Measurements from ENCODE around the gene UTP14A. TPM values are rescaled to one million over a fixed set of nuclear protein-coding genes. Genes with fewer than 3 reads are reported as not detected.
A peak's percentile ranks its signal among the peaks of the same experiment; 100 is the strongest.

The UTP14A gene
- total and polyA plus RNA-seq, 2 experiments from 2014 or later = 14.6 to 18.5 TPM

DNA sequence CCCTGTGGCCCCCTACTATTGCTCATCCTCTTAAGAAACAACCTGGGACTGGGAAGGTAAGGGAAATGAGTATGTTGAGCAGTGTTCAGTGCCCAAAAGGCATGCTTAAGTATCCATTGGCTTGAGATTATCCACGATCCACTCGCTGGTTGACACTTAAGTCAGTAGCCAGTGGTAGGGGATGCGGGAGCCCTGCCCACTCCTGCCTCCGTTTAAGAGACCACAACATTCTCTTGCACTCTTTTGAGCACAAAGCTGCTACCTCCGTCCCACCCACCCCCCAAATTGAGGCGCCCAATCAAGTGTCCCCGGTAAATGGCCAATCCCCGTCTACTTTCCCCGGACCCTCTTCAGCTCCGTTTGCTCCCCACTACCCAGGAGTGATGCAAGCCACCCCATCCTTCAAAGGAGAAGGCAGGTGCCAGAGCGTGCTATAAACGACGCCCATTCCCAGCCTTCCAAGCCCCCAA, 25.0 kb downstream of the UTP14A start (continued):
- no peak for TF ChIP-seq EZH2 (IDR thresholded peaks at IDR 0.05; ENCODE audit: low read depth, unreplicated experiment)
- TF ChIP-seq POLR2AphosphoS5 (IDR thresholded peaks at IDR 0.05; ENCODE audit: low read depth) = no peak
- no peak for TF ChIP-seq CREB1 (CRISPR knock-in tag; IDR thresholded peaks at IDR 0.05; ENCODE audit: low read depth)
- TF ChIP-seq, protein P1, sequence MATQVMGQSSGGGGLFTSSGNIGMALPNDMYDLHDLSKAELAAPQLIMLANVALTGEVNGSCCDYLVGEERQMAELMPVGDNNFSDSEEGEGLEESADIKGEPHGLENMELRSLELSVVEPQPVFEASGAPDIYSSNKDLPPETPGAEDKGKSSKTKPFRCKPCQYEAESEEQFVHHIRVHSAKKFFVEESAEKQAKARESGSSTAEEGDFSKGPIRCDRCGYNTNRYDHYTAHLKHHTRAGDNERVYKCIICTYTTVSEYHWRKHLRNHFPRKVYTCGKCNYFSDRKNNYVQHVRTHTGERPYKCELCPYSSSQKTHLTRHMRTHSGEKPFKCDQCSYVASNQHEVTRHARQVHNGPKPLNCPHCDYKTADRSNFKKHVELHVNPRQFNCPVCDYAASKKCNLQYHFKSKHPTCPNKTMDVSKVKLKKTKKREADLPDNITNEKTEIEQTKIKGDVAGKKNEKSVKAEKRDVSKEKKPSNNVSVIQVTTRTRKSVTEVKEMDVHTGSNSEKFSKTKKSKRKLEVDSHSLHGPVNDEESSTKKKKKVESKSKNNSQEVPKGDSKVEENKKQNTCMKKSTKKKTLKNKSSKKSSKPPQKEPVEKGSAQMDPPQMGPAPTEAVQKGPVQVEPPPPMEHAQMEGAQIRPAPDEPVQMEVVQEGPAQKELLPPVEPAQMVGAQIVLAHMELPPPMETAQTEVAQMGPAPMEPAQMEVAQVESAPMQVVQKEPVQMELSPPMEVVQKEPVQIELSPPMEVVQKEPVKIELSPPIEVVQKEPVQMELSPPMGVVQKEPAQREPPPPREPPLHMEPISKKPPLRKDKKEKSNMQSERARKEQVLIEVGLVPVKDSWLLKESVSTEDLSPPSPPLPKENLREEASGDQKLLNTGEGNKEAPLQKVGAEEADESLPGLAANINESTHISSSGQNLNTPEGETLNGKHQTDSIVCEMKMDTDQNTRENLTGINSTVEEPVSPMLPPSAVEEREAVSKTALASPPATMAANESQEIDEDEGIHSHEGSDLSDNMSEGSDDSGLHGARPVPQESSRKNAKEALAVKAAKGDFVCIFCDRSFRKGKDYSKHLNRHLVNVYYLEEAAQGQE (IDR thresholded peaks at IDR 0.05; ENCODE audit: unreplicated experiment) = no peak

DNA sequence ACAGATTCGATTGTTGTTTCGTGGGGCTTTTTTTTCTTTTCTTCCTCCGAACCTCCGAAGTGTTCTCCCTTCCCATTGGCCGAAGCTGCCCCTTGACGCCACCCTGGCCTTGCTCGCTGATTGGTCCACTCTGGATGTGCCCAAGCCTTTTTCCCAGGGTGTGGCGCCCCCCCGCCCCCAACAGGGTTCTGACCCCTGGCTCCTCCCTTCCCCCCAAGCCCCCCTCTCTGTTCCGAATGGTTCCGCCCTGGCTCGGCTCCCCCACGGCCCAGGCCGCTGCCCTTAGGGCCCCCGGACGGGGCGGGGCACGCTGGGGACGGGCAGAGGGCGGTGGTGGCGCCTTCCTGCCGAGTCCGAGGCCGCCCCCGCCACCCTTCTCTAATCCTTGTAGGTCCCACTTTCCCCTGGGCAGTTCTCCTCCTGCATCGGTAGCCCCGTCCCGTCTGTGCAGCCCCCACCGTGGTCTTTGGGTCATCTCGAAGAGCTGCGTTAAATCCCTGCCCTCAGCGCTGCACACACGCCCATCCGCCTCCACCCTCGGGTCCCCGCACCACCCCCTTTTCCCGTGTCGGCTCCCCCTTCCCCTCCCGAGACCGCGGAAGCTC, 25.5 kb downstream of the UTP14A start:
- ATAC-seq = peak; percentile 77
- H3K79me2 ChIP-seq (replicated peaks; ENCODE audit: insufficient read depth) = no peaks in the 10 kb centered on the region
- peaks cover 14% of the 10 kb centered on the region; the same call in 2 of the 3 replicates for H3K4me1 Mint-ChIP-seq
- peak overlapping the region; percentile 70 for H3K4me3 ChIP-seq
- peak overlapping the region; percentile 93 for H3K4me3 Mint-ChIP-seq
- H3K9me3 Mint-ChIP-seq = no peaks in the 10 kb centered on the region
- peak; percentile 89 for DNase-seq (ENCODE audit: low spot score)
- 0 out of 2 replicates have a peak overlapping the region, but pooled peaks have one; percentile 69 for H3K27ac ChIP-seq (ENCODE audit: low read depth)
- H2AFZ ChIP-seq = peak overlapping the region; percentile 91; the same call in 1 of the 2 replicates
- peaks cover 22% of the 10 kb centered on the region for H3K36me3 Mint-ChIP-seq (ENCODE audit: low read depth)
- H3K4me1 ChIP-seq (ENCODE audit: insufficient read depth) = no peaks in the 10 kb centered on the region; the same call in 1 of the 2 replicates
- 0 out of 2 replicates have a peak, but pooled peaks cover 5% of the 10 kb centered on the region for H3K36me3 ChIP-seq (ENCODE audit: insufficient read depth)
- no peaks in the 10 kb centered on the region for H4K20me1 ChIP-seq (replicated peaks; ENCODE audit: insufficient read depth)
- H3K9me2 ChIP-seq (ENCODE audit: insufficient read depth) = no peaks in the 10 kb centered on the region
- TF ChIP-seq NANOG (IDR thresholded peaks at IDR 0.05; ENCODE audit: borderline replicate concordance) = no peak
- peak; percentile 58; the same call in 1 of the 2 replicates for TF ChIP-seq CREB1 (CRISPR knock-in tag; IDR thresholded peaks at IDR 0.05; ENCODE audit: low read depth)
- no peaks in the 10 kb centered on the region for H3F3A ChIP-seq (replicated peaks; ENCODE audit: low read depth)
- H3K27me3 Mint-ChIP-seq (ENCODE audit: insufficient read depth, low read depth, poor library complexity) = peaks cover 35% of the 10 kb centered on the region
- H3K27me3 ChIP-seq (ENCODE audit: insufficient read depth) = peaks cover 39% of the 10 kb centered on the region
- H3K4me2 ChIP-seq = peak overlapping the region; percentile 73
- peak overlapping the region; percentile 96 for H3K27ac Mint-ChIP-seq

DNA sequence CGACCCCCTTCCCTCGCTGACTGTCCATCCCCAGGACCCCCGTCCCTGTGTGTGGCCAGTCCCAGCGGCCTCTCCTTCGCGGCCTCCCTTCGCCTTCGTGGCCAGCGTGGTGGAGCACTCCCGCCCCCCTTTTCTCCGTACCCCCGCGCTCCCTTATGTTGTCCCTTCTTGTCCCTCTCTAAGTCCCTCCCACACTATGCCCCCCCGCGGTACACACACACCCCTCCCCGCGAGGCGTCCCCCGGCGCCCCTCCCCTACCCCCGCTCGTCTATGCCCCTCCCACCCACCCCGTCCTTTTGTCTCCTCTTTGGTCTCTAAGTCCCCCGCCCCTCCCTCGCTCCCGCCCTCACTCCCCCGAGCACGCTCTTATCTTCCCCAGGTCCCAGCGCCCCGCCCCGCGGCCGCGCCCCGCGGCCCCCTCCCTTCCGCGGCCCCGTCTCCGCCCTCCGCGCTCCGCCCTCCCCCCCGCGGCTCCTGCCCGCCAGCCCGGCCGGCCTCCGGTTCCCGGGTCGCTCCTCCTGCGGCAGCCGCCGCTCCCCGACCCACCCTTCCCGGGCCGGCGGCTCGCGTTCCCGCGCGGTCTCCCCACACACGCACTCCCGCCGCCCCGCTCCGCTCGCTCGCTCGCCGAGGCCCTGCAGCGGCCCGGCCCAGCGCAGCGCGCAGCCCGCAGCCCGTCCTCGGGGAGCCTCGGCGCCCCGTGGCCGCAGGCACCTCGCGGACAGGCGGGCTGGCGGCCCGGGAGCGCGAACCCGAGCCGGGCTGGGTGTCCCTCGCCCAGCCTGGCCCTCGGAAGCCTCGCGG, 26.3 kb downstream of the UTP14A start:
- Mint-ChIP-seq H3K4me1 (peaks cover 20% of the 10 kb centered on the region; the same call in 2 of the 3 replicates), H3K27ac (no peak overlapping the region), H3K9me3 (no peaks in the 10 kb centered on the region), H3K36me3 (ENCODE audit: low read depth) (peaks cover 15% of the 10 kb centered on the region; the same call in 2 of the 3 replicates), H3K4me3 (peak overlapping the region; percentile 93), H3K27me3 (ENCODE audit: insufficient read depth, low read depth, poor library complexity) (peaks cover 42% of the 10 kb centered on the region)
- ATAC-seq = peak; percentile 27
- no peaks in the 10 kb centered on the region for H3F3A ChIP-seq (replicated peaks; ENCODE audit: low read depth)
- peak overlapping the region; percentile 70 for H3K4me3 ChIP-seq
- no peaks in the 10 kb centered on the region for H3K36me3 ChIP-seq (ENCODE audit: insufficient read depth)
- H3K27ac ChIP-seq (ENCODE audit: low read depth) = no peak overlapping the region
- no peaks in the 10 kb centered on the region for H3K79me2 ChIP-seq (replicated peaks; ENCODE audit: insufficient read depth)
- no peaks in the 10 kb centered on the region for H4K20me1 ChIP-seq (replicated peaks; ENCODE audit: insufficient read depth)
- H2AFZ ChIP-seq = 0 out of 2 replicates have a peak overlapping the region, but pooled peaks have one; percentile 10
- DNase-seq (ENCODE audit: low spot score) = peak; percentile 82
- H3K4me1 ChIP-seq (ENCODE audit: insufficient read depth) = no peaks in the 10 kb centered on the region; the same call in 1 of the 2 replicates
- no peaks in the 10 kb centered on the region for H3K9me2 ChIP-seq (ENCODE audit: insufficient read depth)
- peaks cover 46% of the 10 kb centered on the region for H3K27me3 ChIP-seq (ENCODE audit: insufficient read depth)
- H3K4me2 ChIP-seq = peak overlapping the region; percentile 68; the same call in 1 of the 2 replicates
- no peak for TF ChIP-seq EZH2 (IDR thresholded peaks at IDR 0.05; ENCODE audit: low read depth, unreplicated experiment)
- no peak for TF ChIP-seq CREB1 (CRISPR knock-in tag; IDR thresholded peaks at IDR 0.05; ENCODE audit: low read depth)
- no peak for TF ChIP-seq ZNF114 (CRISPR knock-in tag; IDR thresholded peaks at IDR 0.05)
- no peak for TF ChIP-seq STAT1 (IDR thresholded peaks at IDR 0.05; ENCODE audit: unreplicated experiment)
- TF ChIP-seq, protein P2, sequence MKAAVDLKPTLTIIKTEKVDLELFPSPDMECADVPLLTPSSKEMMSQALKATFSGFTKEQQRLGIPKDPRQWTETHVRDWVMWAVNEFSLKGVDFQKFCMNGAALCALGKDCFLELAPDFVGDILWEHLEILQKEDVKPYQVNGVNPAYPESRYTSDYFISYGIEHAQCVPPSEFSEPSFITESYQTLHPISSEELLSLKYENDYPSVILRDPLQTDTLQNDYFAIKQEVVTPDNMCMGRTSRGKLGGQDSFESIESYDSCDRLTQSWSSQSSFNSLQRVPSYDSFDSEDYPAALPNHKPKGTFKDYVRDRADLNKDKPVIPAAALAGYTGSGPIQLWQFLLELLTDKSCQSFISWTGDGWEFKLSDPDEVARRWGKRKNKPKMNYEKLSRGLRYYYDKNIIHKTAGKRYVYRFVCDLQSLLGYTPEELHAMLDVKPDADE (IDR thresholded peaks at IDR 0.05) = no peak
- no peak for TF ChIP-seq EZH2phosphoT487 (IDR thresholded peaks at IDR 0.05; ENCODE audit: unreplicated experiment)
- no peak for TF ChIP-seq POLR2AphosphoS5 (IDR thresholded peaks at IDR 0.05; ENCODE audit: low read depth)
- TF ChIP-seq NANOG (IDR thresholded peaks at IDR 0.05; ENCODE audit: borderline replicate concordance) = no peak
